Muscle layer of duodenum (tissue), 2 donors: ENCODE measurements around the gene PRRX1.

Experiments used
- H3K27ac ChIP-seq: one replicate; pipeline ENCODE4 v1.7.0; 2013; ENCODE audit warnings: mild to moderate bottlenecking, low read length
- H3K27me3 ChIP-seq: one replicate; pipeline ENCODE4 v1.7.0; 2013; ENCODE audit warnings: low read depth, mild to moderate bottlenecking, control low read depth, low read length
- H3K36me3 ChIP-seq, 2 donors: one replicate each; pipeline ENCODE4 v1.7.0; 2013; ENCODE audit warnings: low read length in 2 of 2, control low read depth in 1 of 2, mild to moderate bottlenecking in 1 of 2; ENCODE audit not compliant: insufficient read depth in 2 of 2, control insufficient read depth in 1 of 2
- H3K4me1 ChIP-seq, 2 donors: one replicate each; pipeline ENCODE4 v1.7.0; 2013; ENCODE audit warnings: low read length in 2 of 2, mild to moderate bottlenecking in 2 of 2, control low read depth in 1 of 2, moderate library complexity in 1 of 2; ENCODE audit not compliant: insufficient read depth in 2 of 2, control insufficient read depth in 1 of 2
- H3K4me3 ChIP-seq, 2 donors: one replicate each; pipeline ENCODE4 v1.7.0; 2013; ENCODE audit warnings: low read length in 2 of 2, low read depth in 1 of 2, mild to moderate bottlenecking in 1 of 2
- H3K9me3 ChIP-seq, 2 donors: one replicate each; pipeline ENCODE4 v1.7.0; 2013; ENCODE audit warnings: low read length in 2 of 2, control low read depth in 1 of 2, mild to moderate bottlenecking in 1 of 2; ENCODE audit not compliant: control insufficient read depth in 1 of 2
- donor health status: healthy.

PRRX1 gene

GRCh38 chr1:170707117-170707516 lies 43.2 kb downstream of the PRRX1 start:
- Histone ChIP-seq H3K27me3 (no peaks in the 10 kb centered on the region), H3K36me3 (peaks cover 0 to 19% of the 10 kb centered on the region in 2 donors), H3K9me3 (no peaks in the 10 kb centered on the region), H3K27ac (no peak overlapping the region), H3K4me1 (no peaks in the 10 kb centered on the region), H3K4me3 (no peak overlapping the region)

GRCh38 chr1:170707959-170708655 lies 44.2 kb downstream of the PRRX1 start:
- no peaks in the 10 kb centered on the region for H3K27me3 ChIP-seq
- H3K27ac ChIP-seq, result peak overlapping the region; percentile 18
- no peaks in the 10 kb centered on the region for H3K4me1 ChIP-seq
- H3K36me3 ChIP-seq, result peaks cover 0 to 19% of the 10 kb centered on the region in 2 donors
- H3K9me3 ChIP-seq, result no peaks in the 10 kb centered on the region
- no peak overlapping the region for H3K4me3 ChIP-seq

- peaks cover 0 to 19% of the 10 kb centered on the region in 2 donors for H3K36me3 ChIP-seq
- no peak overlapping the region for H3K4me3 ChIP-seq
- H3K9me3 ChIP-seq, result no peaks in the 10 kb centered on the region
- H3K27ac ChIP-seq, result no peak overlapping the region
- no peaks in the 10 kb centered on the region for H3K4me1 ChIP-seq
- H3K27me3 ChIP-seq, result no peaks in the 10 kb centered on the region
These were observed 47.8 kb downstream of the PRRX1 start for GRCh38 chr1:170711682-170712081.

- Histone ChIP-seq H3K27me3 (no peaks in the 10 kb centered on the region), H3K27ac (no peak overlapping the region), H3K36me3 (no peaks in the 10 kb centered on the region)
These were observed 50.2 kb downstream of the PRRX1 start for GRCh38 chr1:170714163-170714562.

GRCh38 chr1:170714938-170715337 lies 51.0 kb downstream of the PRRX1 start:
- H3K36me3 ChIP-seq, result no peaks in the 10 kb centered on the region
- no peaks in the 10 kb centered on the region for H3K27me3 ChIP-seq
- no peaks in the 10 kb centered on the region for H3K9me3 ChIP-seq
- no peak overlapping the region for H3K4me3 ChIP-seq
- H3K27ac ChIP-seq, result no peak overlapping the region
- H3K4me1 ChIP-seq, result no peaks in the 10 kb centered on the region

More at GRCh38 chr1:170714163-170714562, 50.2 kb downstream of the PRRX1 start:
- H3K9me3 ChIP-seq, result no peaks in the 10 kb centered on the region
- H3K4me1 ChIP-seq, result no peaks in the 10 kb centered on the region
- H3K4me3 ChIP-seq, result no peak overlapping the region

GRCh38 chr1:170716835-170717429 lies 53.0 kb downstream of the PRRX1 start:
- no peaks in the 10 kb centered on the region for H3K27me3 ChIP-seq
- no peaks in the 10 kb centered on the region for H3K9me3 ChIP-seq
- H3K36me3 ChIP-seq, result no peaks in the 10 kb centered on the region
- no peak overlapping the region for H3K4me3 ChIP-seq
- no peak overlapping the region for H3K27ac ChIP-seq
- H3K4me1 ChIP-seq, result no peaks in the 10 kb centered on the region

- no peaks in the 10 kb centered on the region for H3K9me3 ChIP-seq
- no peak overlapping the region for H3K4me3 ChIP-seq
- H3K27me3 ChIP-seq, result no peaks in the 10 kb centered on the region
- no peak overlapping the region for H3K27ac ChIP-seq
- H3K36me3 ChIP-seq, result no peaks in the 10 kb centered on the region
- H3K4me1 ChIP-seq, result no peaks in the 10 kb centered on the region
These were observed 56.7 kb downstream of the PRRX1 start for GRCh38 chr1:170720661-170721060.

GRCh38 chr1:170721621-170722020 lies 57.7 kb downstream of the PRRX1 start:
- Histone ChIP-seq H3K9me3 (no peaks in the 10 kb centered on the region), H3K4me1 (no peaks in the 10 kb centered on the region), H3K27ac (no peak overlapping the region), H3K36me3 (no peaks in the 10 kb centered on the region), H3K4me3 (no peak overlapping the region), H3K27me3 (no peaks in the 10 kb centered on the region)

- H3K4me1 ChIP-seq, result no peaks in the 10 kb centered on the region
- H3K27me3 ChIP-seq, result no peaks in the 10 kb centered on the region
- no peak overlapping the region for H3K27ac ChIP-seq
- H3K9me3 ChIP-seq, result no peaks in the 10 kb centered on the region
- no peaks in the 10 kb centered on the region for H3K36me3 ChIP-seq
- H3K4me3 ChIP-seq, result no peak overlapping the region
These were observed 59.6 kb downstream of the PRRX1 start for GRCh38 chr1:170723518-170723917.

GRCh38 chr1:170725326-170725725 lies 61.4 kb downstream of the PRRX1 start:
- Histone ChIP-seq H3K9me3 (no peaks in the 10 kb centered on the region), H3K36me3 (no peaks in the 10 kb centered on the region), H3K27ac (no peak overlapping the region), H3K4me3 (no peak overlapping the region), H3K27me3 (no peaks in the 10 kb centered on the region), H3K4me1 (no peaks in the 10 kb centered on the region)

- no peaks in the 10 kb centered on the region for H3K9me3 ChIP-seq
- no peaks in the 10 kb centered on the region for H3K36me3 ChIP-seq
- no peaks in the 10 kb centered on the region for H3K27me3 ChIP-seq
- H3K4me1 ChIP-seq, result no peaks in the 10 kb centered on the region
- H3K4me3 ChIP-seq, result no peak overlapping the region
- H3K27ac ChIP-seq, result no peak overlapping the region
These were observed 64.0 kb downstream of the PRRX1 start for GRCh38 chr1:170727963-170728362.
